ENCODE data around the gene LRRFIP1. TPM values are rescaled to one million over a fixed set of nuclear protein-coding genes. Genes with fewer than 3 reads are reported as not detected.

The LRRFIP1 gene
- polyA plus RNA-seq, 1 experiment, result 50.4 TPM

- TF ChIP-seq CTCF (IDR thresholded peaks at IDR 0.05; ENCODE audit: insufficient read depth, low read depth, low read length), result no peak
- CTCF ChIA-PET, result interaction anchor here (0.8 to 1.0 kb wide), 4 partner anchors 11 to 132 kb away, joined by 3 to 5 read pairs (median 4); no protein-coding TSS in a partner anchor
Observed at GRCh38 chr2:237612527-237613357, 14.6 kb upstream of the LRRFIP1 start.

GRCh38 chr2:237613679-237614078 is 13.7 kb upstream of the LRRFIP1 start:
- Histone ChIP-seq H3K4me3 (ENCODE audit: low read depth, low read length) (no peak overlapping the region), H3K27me3 (ENCODE audit: control insufficient read depth, insufficient read depth, low read length) (no peaks in the 10 kb centered on the region), H3K36me3 (ENCODE audit: control insufficient read depth, insufficient read depth, low read length) (no peaks in the 10 kb centered on the region)
- DNase-seq (ENCODE audit: low read depth), result no peak
- ChIA-PET CTCF (interaction anchor here (0.8 to 1.0 kb wide), 3 partner anchors 11 to 131 kb away, joined by 3 to 5 read pairs (median 4); no protein-coding TSS in a partner anchor), POLR2A (no interaction called here)
- no peak for TF ChIP-seq CTCF (IDR thresholded peaks at IDR 0.05; ENCODE audit: insufficient read depth, low read depth, low read length)

More at GRCh38 chr2:237612527-237613357, 14.6 kb upstream of the LRRFIP1 start:
- Histone ChIP-seq H3K27me3 (ENCODE audit: control insufficient read depth, insufficient read depth, low read length) (no peaks in the 10 kb centered on the region), H3K4me3 (ENCODE audit: low read depth, low read length) (no peak overlapping the region), H3K36me3 (ENCODE audit: control insufficient read depth, insufficient read depth, low read length) (no peaks in the 10 kb centered on the region)
- DNase-seq (ENCODE audit: low read depth), result no peak
- POLR2A ChIA-PET, result no interaction called here

- no peaks in the 10 kb centered on the region for H3K27me3 ChIP-seq (ENCODE audit: control insufficient read depth, insufficient read depth, low read length)
- ChIA-PET POLR2A (no interaction called here), CTCF (interaction anchor here (0.6 to 1.4 kb wide), 3 partner anchors 10 to 472 kb away, joined by 3 to 5 read pairs (median 5); no protein-coding TSS in a partner anchor)
- peak; percentile 20; the same call in 1 of the 2 replicates for TF ChIP-seq CTCF (IDR thresholded peaks at IDR 0.05; ENCODE audit: insufficient read depth, low read depth, low read length)
- no peaks in the 10 kb centered on the region for H3K36me3 ChIP-seq (ENCODE audit: control insufficient read depth, insufficient read depth, low read length)
- no peak overlapping the region for H3K4me3 ChIP-seq (ENCODE audit: low read depth, low read length)
- no peak for DNase-seq (ENCODE audit: low read depth)
Observed at GRCh38 chr2:237614151-237614720, 13.2 kb upstream of the LRRFIP1 start.

- ChIA-PET POLR2A (no interaction called here), CTCF (interaction anchor here (1.0 to 1.5 kb wide), 3 partner anchors 10 to 11 kb away, joined by 3 to 5 read pairs (median 5); no protein-coding TSS in a partner anchor)
- Histone ChIP-seq H3K36me3 (ENCODE audit: control insufficient read depth, insufficient read depth, low read length) (no peaks in the 10 kb centered on the region), H3K27me3 (ENCODE audit: control insufficient read depth, insufficient read depth, low read length) (no peaks in the 10 kb centered on the region), H3K4me3 (ENCODE audit: low read depth, low read length) (no peak overlapping the region)
- no peak for DNase-seq (ENCODE audit: low read depth)
- TF ChIP-seq CTCF (IDR thresholded peaks at IDR 0.05; ENCODE audit: insufficient read depth, low read depth, low read length), result no peak
Observed at GRCh38 chr2:237615631-237616249, 11.6 kb upstream of the LRRFIP1 start.

- CTCF ChIA-PET, result interaction anchor here (1.0 to 1.6 kb wide), 3 partner anchors 10 to 129 kb away, joined by 3 to 5 read pairs (median 5); no protein-coding TSS in a partner anchor
- no peak for DNase-seq (ENCODE audit: low read depth)
- Histone ChIP-seq H3K4me3 (ENCODE audit: low read depth, low read length) (no peak overlapping the region), H3K36me3 (ENCODE audit: control insufficient read depth, insufficient read depth, low read length) (no peaks in the 10 kb centered on the region), H3K27me3 (ENCODE audit: control insufficient read depth, insufficient read depth, low read length) (no peaks in the 10 kb centered on the region)
- no peak for TF ChIP-seq CTCF (IDR thresholded peaks at IDR 0.05; ENCODE audit: insufficient read depth, low read depth, low read length)
- POLR2A ChIA-PET, result no interaction called here
Observed at GRCh38 chr2:237616373-237616733, 11.0 kb upstream of the LRRFIP1 start.
